Esophagus (tissue), 2 donors: ENCODE measurements around the gene ATF1. TPM values are rescaled to one million over a fixed set of nuclear protein-coding genes. Genes with fewer than 3 reads are reported as not detected.

ENCODE experiments used
- H3K27ac ChIP-seq, 2 donors: one replicate each; pipeline ENCODE4 v1.5.1; 2013; ENCODE audit warnings: low read depth in 2 of 2, mild to moderate bottlenecking in 2 of 2, inconsistent platforms in 1 of 2, low read length in 1 of 2, moderate library complexity in 1 of 2
- H3K27me3 ChIP-seq, 2 donors: one replicate each; pipeline ENCODE4 v1.6.1; 2013; ENCODE audit warnings: low read length in 2 of 2, control low read depth in 1 of 2, mild to moderate bottlenecking in 1 of 2; ENCODE audit not compliant: insufficient read depth in 2 of 2, control insufficient read depth in 1 of 2
- H3K36me3 ChIP-seq, 2 donors: one replicate each; pipeline ENCODE4 v1.6.1; 2013; ENCODE audit warnings: low read length in 1 of 2; ENCODE audit not compliant: control insufficient read depth in 2 of 2, insufficient read depth in 2 of 2
- H3K4me1 ChIP-seq, 2 donors: one replicate each; pipeline ENCODE4 v1.6.1; 2013; ENCODE audit warnings: low read length in 1 of 2; ENCODE audit not compliant: control insufficient read depth in 2 of 2, insufficient read depth in 2 of 2
- H3K4me3 ChIP-seq, 2 donors: one replicate each; pipeline ENCODE4 v1.5.1; 2013; ENCODE audit warnings: low read length in 2 of 2, mild to moderate bottlenecking in 2 of 2, low read depth in 1 of 2, moderate library complexity in 1 of 2
- H3K9me3 ChIP-seq, 2 donors: one replicate each; pipeline ENCODE4 v1.6.1; 2013; ENCODE audit warnings: mild to moderate bottlenecking in 2 of 2, low read depth in 1 of 2, low read length in 1 of 2, moderate library complexity in 1 of 2; ENCODE audit not compliant: control insufficient read depth in 2 of 2, insufficient read depth in 1 of 2
- WGBS, 2 donors: extraction: QIAGEN DNeasy Blood & Tissue Kit; methylation state at CpG; one replicate each; pipeline ENCODE4 v1.1.7; 2013; 5-methylcytosine and 5-hydroxymethylcytosine counted together
- polyA plus RNA-seq, 2 donors: library from polyadenylated mRNA; stranded (reverse); fragments of 200-250 nt; gene quantifications; one replicate each; pipeline ENCODE4 v1.2.3, GENCODE V29; 2013
- donor health status: healthy with polysubstance abuse.
- donor health status: Bipolar disorder and iron deficiency.

The ATF1 gene
- polyA plus RNA-seq, 2 donors, result 4.2 to 9.7 TPM

DNA sequence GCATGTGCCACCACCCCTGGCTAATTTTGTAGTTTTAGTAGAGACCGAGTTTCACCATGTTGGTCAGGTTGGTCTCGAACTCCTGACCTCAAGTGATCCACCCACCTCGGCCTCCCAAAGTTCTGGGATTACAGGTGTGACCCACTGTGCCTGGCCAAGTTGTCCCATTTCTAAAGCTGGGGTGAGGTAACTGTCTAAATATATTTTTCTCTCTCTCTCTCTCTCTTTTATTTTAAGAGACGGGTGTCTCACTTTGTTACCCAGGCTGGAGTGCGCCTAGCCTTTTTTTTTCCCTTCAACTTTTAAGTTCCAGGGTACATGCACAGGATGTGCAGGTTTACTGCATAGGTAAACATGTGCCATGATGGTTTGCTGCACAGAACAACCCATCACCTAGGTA is 8.6 kb downstream of the ATF1 start:
- no peaks in the 10 kb centered on the region for H3K4me1 ChIP-seq
- no peak overlapping the region for H3K4me3 ChIP-seq
- H3K9me3 ChIP-seq, result no peaks in the 10 kb centered on the region
- H3K36me3 ChIP-seq, result peaks cover 0 to 2% of the 10 kb centered on the region in 2 donors
- H3K27ac ChIP-seq, result no peak overlapping the region
- WGBS, 2 donors, result 93 to 99% methylated on average over 5 of the region's 5 CpGs
- no peaks in the 10 kb centered on the region for H3K27me3 ChIP-seq

DNA sequence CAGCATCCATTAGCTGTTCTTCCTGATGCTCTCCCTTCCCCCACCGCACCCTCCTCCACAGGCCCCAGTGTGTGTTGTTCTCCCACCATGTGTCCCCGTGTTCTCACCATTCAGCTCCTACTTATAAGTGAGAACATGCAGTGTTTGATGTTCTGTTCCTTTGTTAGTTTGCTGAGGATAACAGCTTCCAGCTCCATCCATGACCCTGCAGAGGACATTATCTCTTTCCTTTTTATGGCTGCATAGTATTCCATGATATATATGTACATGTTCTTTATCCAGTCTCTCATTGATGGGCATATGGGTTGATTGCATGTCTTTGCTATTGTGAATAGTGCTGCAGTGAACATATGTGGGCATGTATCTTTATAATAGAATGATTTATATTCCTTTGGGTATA is 9.0 kb downstream of the ATF1 start:
- no peaks in the 10 kb centered on the region for H3K27me3 ChIP-seq
- WGBS, 2 donors, result 100% methylated on average over 2 of the region's 2 CpGs

DNA sequence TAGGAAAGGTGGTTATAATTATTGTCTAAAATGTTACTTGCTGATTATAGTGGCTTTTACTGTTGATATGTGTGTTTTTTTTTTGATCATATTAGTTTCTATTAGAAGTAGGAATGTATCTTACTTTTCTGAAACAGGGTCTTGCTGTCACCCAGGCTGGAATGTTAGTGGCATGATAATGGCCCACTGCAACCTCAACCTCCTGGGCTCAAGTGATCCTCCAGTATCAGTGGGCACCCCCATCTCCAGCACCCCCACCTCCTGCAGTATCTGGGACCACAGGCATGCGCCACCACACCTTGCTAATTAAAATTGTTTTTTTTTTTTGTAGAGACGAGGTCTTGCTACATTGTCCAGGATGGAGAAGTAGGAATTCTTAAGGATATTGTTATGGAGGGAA is 11.3 kb downstream of the ATF1 start:
- 92 to 95% methylated on average over 2 of the region's 2 CpGs for WGBS, 2 donors
- Histone ChIP-seq H3K9me3 (no peaks in the 10 kb centered on the region), H3K4me3 (no peak overlapping the region), H3K36me3 (peaks cover 0 to 2% of the 10 kb centered on the region in 2 donors), H3K27me3 (no peaks in the 10 kb centered on the region), H3K27ac (no peak overlapping the region), H3K4me1 (no peaks in the 10 kb centered on the region)

More for the DNA sequence above, 9.0 kb downstream of the ATF1 start:
- Histone ChIP-seq H3K9me3 (no peaks in the 10 kb centered on the region), H3K27ac (no peak overlapping the region), H3K36me3 (peaks cover 0 to 2% of the 10 kb centered on the region in 2 donors), H3K4me1 (no peaks in the 10 kb centered on the region), H3K4me3 (no peak overlapping the region)

DNA sequence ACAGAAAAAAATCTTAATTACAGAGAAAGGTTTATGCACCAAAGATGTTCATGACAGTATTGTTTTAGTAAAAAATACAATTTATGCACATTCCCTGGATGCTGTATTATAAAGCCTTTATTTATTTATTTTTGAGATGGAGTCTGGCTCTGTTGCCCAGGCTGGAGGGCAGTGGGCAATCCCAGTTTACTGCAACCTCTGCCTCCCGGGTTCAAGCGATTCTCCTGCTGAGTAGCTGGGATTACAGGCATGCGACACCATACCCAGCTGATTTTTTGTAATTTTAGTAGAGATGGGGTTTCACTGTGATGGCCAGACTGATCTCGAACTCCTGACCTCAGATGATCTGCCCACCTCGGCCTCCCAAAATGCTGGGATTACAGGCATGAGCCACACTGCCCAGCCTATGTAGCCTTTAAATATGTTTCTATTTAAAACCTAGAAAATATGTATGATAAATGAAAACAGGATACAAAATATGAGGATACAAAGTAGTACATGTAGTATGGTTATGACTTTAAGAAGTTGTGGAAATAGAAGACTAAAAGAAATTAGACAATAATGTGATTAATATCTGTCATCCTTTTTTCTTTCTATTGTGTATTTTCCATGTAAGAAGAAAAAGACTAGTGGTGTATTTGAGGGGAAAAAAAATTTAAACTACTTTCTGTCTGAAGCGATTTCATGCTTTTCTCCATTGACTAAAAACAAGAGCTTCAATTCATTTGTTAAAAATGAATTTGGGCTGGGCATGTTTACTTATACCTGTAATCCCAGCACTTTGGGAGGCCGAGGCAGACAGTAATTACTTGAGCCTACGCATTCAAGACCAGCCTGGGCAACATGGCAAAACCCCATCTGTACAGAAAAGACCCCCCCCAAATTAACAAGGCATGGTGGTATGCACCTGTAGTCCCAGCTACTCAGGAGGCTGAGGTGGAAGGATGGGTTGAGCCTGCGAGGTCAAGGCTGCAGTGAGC is 13.1 kb downstream of the ATF1 start:
- no peak overlapping the region for H3K4me3 ChIP-seq
- no peak overlapping the region for H3K27ac ChIP-seq
- WGBS, 2 donors, result 78 to 85% methylated on average over 9 of the region's 9 CpGs
- peaks cover 0 to 2% of the 10 kb centered on the region in 2 donors for H3K36me3 ChIP-seq
- H3K27me3 ChIP-seq, result no peaks in the 10 kb centered on the region
- no peaks in the 10 kb centered on the region for H3K4me1 ChIP-seq
- no peaks in the 10 kb centered on the region for H3K9me3 ChIP-seq

DNA sequence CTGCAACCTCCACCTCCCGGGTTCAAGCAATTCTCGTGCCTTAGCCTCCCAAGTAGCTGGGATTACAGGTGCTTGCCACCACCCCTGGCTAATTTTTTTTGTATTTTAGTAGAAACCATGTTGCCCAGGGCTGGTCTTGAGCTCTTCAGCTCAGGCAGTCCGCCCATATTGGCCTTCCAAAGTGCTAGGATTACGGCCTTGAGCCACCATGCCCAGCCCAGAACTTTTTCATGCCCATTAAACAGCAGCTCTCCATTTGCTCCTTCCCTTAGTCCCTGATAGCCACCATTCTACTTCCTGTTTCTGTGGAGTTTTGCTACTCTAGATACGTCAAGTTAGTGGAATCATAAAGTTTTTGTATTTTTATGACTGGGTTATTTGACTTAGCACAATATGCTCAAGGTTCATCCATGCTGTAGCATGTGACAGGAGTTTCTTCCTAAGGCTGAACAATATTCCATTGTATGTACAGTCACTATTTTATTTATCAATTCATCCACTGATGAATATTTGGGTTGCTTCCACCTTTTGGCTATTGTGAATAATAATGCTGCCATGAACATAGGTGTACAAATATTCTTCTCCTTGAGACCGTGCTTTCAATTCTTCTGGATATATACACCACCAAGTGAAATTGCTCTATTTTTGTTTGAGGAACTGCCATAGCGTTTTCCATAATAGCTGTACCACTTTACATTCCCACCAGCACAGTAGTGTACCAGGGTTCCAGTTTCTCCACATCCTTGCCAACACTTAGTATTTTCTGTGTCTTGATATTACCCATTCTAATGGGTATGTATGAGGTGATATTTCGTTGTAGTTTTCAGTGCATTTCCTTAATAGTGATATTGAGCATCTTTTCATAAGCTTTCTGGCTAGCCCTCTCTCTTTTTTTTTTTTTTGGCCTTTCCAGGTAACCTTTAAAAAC is 15.0 kb downstream of the ATF1 start:
- Histone ChIP-seq H3K36me3 (no peaks in the 10 kb centered on the region), H3K9me3 (no peaks in the 10 kb centered on the region), H3K27me3 (no peaks in the 10 kb centered on the region), H3K4me1 (no peaks in the 10 kb centered on the region), H3K27ac (no peak overlapping the region), H3K4me3 (no peak overlapping the region)
- WGBS, 2 donors, result 90 to 91% methylated on average over 8 of the region's 8 CpGs

DNA sequence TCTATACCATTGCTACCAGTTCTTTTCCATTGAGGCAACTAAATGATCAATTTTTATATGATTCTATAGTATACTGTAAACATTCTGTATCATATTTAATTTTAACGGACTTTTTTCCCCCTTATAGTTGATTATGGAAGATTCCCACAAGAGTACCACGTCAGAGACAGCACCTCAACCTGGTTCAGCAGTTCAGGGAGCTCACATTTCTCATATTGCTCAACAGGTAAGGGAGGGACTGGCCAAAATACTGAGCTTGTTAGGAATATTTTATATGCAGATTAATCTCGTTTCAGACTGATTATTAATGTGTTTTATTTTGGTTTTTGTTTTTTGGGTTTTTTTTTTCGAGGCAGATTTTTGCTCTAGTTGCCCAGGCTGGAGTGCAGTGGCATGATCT is 16.1 kb downstream of the ATF1 start:
- no peaks in the 10 kb centered on the region for H3K36me3 ChIP-seq
- 89 to 91% methylated on average over 4 of the region's 4 CpGs for WGBS, 2 donors

DNA sequence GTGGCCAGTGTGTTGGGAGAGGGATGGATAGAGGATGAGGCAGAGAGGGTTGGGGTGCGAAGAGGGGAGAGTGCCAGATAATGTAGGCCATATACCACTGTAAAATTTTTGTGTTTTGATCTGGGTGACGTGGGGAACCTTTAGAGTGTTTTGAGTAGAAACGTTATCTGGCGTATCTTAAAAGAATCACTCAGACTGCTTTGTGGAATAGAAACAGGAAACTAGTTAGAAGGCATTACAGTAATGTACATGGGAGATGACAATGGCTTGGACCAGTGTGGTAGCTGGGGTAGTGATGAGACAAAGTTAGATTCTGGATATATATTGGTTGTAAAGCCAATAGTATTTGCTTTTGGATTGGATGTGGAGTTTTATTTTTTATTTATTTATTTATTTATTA is 20.6 kb downstream of the ATF1 start:
- Histone ChIP-seq H3K36me3 (no peaks in the 10 kb centered on the region), H3K27me3 (no peaks in the 10 kb centered on the region)
- WGBS, 2 donors, result 87 to 89% methylated on average over 4 of the region's 4 CpGs

More for the DNA sequence above, 16.1 kb downstream of the ATF1 start:
- Histone ChIP-seq H3K9me3 (no peaks in the 10 kb centered on the region), H3K4me1 (peaks cover 0 to 2% of the 10 kb centered on the region in 2 donors), H3K27me3 (no peaks in the 10 kb centered on the region), H3K4me3 (no peak overlapping the region), H3K27ac (no peak overlapping the region)

DNA sequence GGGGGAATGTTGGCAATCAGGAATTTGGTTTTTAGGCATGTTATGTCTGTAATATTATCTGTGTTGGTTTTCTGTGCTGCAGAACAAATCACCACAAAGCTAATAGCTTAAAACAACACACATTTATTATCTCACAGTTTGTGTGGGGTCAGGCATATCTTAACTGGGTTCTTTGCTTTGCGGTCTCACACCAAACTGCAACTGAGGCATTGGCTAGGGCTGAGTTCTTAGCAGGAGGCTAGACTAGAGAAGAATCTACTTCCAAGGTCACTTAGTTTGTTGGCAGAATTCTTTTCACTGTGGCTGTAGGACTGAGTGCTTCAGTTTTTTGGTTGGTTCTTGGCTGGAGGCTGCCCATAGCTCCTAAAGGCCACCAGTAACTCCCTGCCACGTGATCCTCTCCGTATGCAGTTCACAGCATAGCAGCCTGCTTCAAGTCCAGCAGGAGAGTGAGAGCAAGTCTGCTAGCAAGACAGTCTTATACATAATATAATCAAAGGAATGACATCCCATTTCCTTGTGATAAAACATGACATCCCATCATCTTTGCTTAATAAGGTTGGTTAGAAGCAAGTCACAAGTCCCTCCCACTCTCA is 21.6 kb downstream of the ATF1 start:
- Histone ChIP-seq H3K9me3 (no peaks in the 10 kb centered on the region), H3K27me3 (no peaks in the 10 kb centered on the region), H3K27ac (no peak overlapping the region), H3K4me3 (no peak overlapping the region), H3K4me1 (peaks cover 0 to 2% of the 10 kb centered on the region in 2 donors), H3K36me3 (no peaks in the 10 kb centered on the region)
- 96 to 97% methylated on average over 3 of the region's 3 CpGs for WGBS, 2 donors

More for the DNA sequence above, 20.6 kb downstream of the ATF1 start:
- Histone ChIP-seq H3K4me1 (peaks cover 0 to 2% of the 10 kb centered on the region in 2 donors), H3K27ac (no peak overlapping the region), H3K9me3 (no peaks in the 10 kb centered on the region), H3K4me3 (no peak overlapping the region)
